Stimulated activated CD4-positive, alpha-beta T cell treated with anti-CD3 and anti-CD28 coated beads, TNF-alpha, amount 100 ng/mL, for 48 hours (primary cell): Measurements from ENCODE around the gene ING1.
"Not testable (repeated sequence)": the region's sequence is repeated elsewhere in the genome, so short reads cannot be mapped to it uniquely, and the experiment has no call there.

ENCODE experiments used
- DNase-seq, 3 donors: peaks; one replicate each; pipeline ENCODE4 v3.0.0-alpha.2; 2020; ENCODE audit warnings: low read depth in 3 of 3

ING1 gene

GRCh38 chr13:110715395-110716246 is 2.1 kb downstream of the ING1 start:
- peak; percentile 88 to 94 (median 90) for DNase-seq

- DNase-seq: no peak
These were observed 2.7 kb downstream of the ING1 start for GRCh38 chr13:110716247-110716515.

GRCh38 chr13:110719036-110719710 is 5.7 kb downstream of the ING1 start:
- DNase-seq: no peak

- no peak for DNase-seq
These were observed 9.5 kb downstream of the ING1 start for GRCh38 chr13:110722971-110723370.

- no peak for DNase-seq
These were observed 10.1 kb downstream of the ING1 start for GRCh38 chr13:110723598-110723997.

- not testable (repeated sequence) for DNase-seq
These were observed 12.7 kb downstream of the ING1 start for GRCh38 chr13:110726153-110726552.

GRCh38 chr13:110726726-110727125 is 13.2 kb downstream of the ING1 start:
- DNase-seq: peak; percentile 30 to 66 (median 64)

- no peak for DNase-seq
These were observed 17.6 kb downstream of the ING1 start for GRCh38 chr13:110731072-110731471.

- DNase-seq: no peak
These were observed 21.1 kb downstream of the ING1 start for GRCh38 chr13:110734561-110734960.

- DNase-seq: no peak
These were observed 24.1 kb downstream of the ING1 start for GRCh38 chr13:110737555-110737954.

- DNase-seq: no peak
These were observed 30.2 kb downstream of the ING1 start for GRCh38 chr13:110743687-110744086.

GRCh38 chr13:110746438-110746837 is 32.9 kb downstream of the ING1 start:
- no peak for DNase-seq

GRCh38 chr13:110748271-110748670 is 34.8 kb downstream of the ING1 start:
- no peak for DNase-seq

GRCh38 chr13:110756219-110756631 is 42.7 kb downstream of the ING1 start:
- DNase-seq: no peak

- no peak for DNase-seq
These were observed 43.8 kb downstream of the ING1 start for GRCh38 chr13:110757296-110757695.

GRCh38 chr13:110758195-110758805 is 44.8 kb downstream of the ING1 start:
- no peak for DNase-seq

- DNase-seq: no peak
These were observed 46.2 kb downstream of the ING1 start for GRCh38 chr13:110759710-110760109.

GRCh38 chr13:110760611-110761010 is 47.1 kb downstream of the ING1 start:
- DNase-seq: no peak

- no peak for DNase-seq
These were observed 53.4 kb downstream of the ING1 start for GRCh38 chr13:110766671-110767430.

- DNase-seq: no peak
These were observed 54.0 kb downstream of the ING1 start for GRCh38 chr13:110767476-110767875.

- DNase-seq: no peak
These were observed 55.6 kb downstream of the ING1 start for GRCh38 chr13:110769097-110769496.

- no peak for DNase-seq
These were observed 57.2 kb downstream of the ING1 start for GRCh38 chr13:110770678-110771077.
